Fibroblast of lung (primary cell): Measurements from ENCODE around the gene TNFRSF18. TPM values are rescaled to one million over a fixed set of nuclear protein-coding genes. Genes with fewer than 3 reads are reported as not detected.

ENCODE experiments used
- DNase-seq, 2 donors: peaks; one replicate each; pipeline versions ENCODE4 v3.0.0 to v3.0.0-alpha.2; 2010; ENCODE audit warnings: low read depth in 2 of 2
- H2AFZ ChIP-seq: 2 replicates; pipeline ENCODE4 v1.5.1; 2012; ENCODE audit warnings: low read length, control low read depth, inconsistent platforms
- H3K27ac ChIP-seq: 2 replicates; pipeline ENCODE4 v1.5.1; 2011; ENCODE audit warnings: low read length, control low read depth; ENCODE audit not compliant: insufficient read depth
- H3K27me3 ChIP-seq: 2 replicates; pipeline ENCODE4 v1.5.1; 2011; ENCODE audit warnings: mild to moderate bottlenecking, low read length; ENCODE audit not compliant: control insufficient read depth, insufficient read depth
- H3K36me3 ChIP-seq: 2 replicates; pipeline ENCODE4 v1.5.1; 2011; ENCODE audit warnings: low read length; ENCODE audit not compliant: control insufficient read depth, insufficient read depth
- H3K4me1 ChIP-seq: 2 replicates; pipeline ENCODE4 v1.5.1; 2011; ENCODE audit warnings: low read length; ENCODE audit not compliant: control insufficient read depth, insufficient read depth; ENCODE audit errors: extremely low read depth
- H3K4me2 ChIP-seq: 2 replicates; pipeline ENCODE4 v1.5.1; 2011; ENCODE audit warnings: low read length, control low read depth; ENCODE audit not compliant: insufficient read depth; ENCODE audit errors: extremely low read depth
- H3K4me3 ChIP-seq, 4 experiments: fragments of 200-600 bp in 1 of 4; sonication (generic) in 1 of 4; replicated peaks in 1 of 4; 2 replicates each; pipeline ENCODE4 v1.5.1; 2011 to 2016; ENCODE audit warnings: low read length in 4 of 4, low read depth in 3 of 4, mild to moderate bottlenecking in 3 of 4, control low read depth in 2 of 4, inconsistent platforms in 1 of 4, mixed read lengths in 1 of 4; ENCODE audit not compliant: insufficient read depth in 1 of 4; ENCODE audit errors: control extremely low read depth in 1 of 4
- H3K79me2 ChIP-seq: 2 replicates; pipeline ENCODE4 v1.5.1; 2012; ENCODE audit warnings: mild to moderate bottlenecking, low read length, inconsistent platforms; ENCODE audit not compliant: control insufficient read depth, insufficient read depth
- H3K9ac ChIP-seq: 2 replicates; pipeline ENCODE4 v1.5.1; 2011; ENCODE audit warnings: mild to moderate bottlenecking, low read length, control low read depth; ENCODE audit not compliant: insufficient read depth
- H3K9me3 ChIP-seq: 2 replicates; pipeline ENCODE4 v1.5.1; 2012; ENCODE audit warnings: low read depth, low read length; ENCODE audit not compliant: control insufficient read depth, insufficient read depth
- H4K20me1 ChIP-seq: 2 replicates; pipeline ENCODE4 v1.5.1; 2011; ENCODE audit warnings: low read length; ENCODE audit not compliant: control insufficient read depth, insufficient read depth; ENCODE audit errors: extremely low read depth
- EZH2 ChIP-seq: IDR thresholded peaks from 2 replicates; pipeline ENCODE4 v1.5.1; 2012; ENCODE audit warnings: low read length, control low read depth, mild to moderate bottlenecking; ENCODE audit errors: missing control alignments
- polyA plus RNA-seq, 2 donors: library from polyadenylated mRNA; depleted of rRNA in 1 of 2; stranded (reverse) in 1 of 2; unstranded in 1 of 2; fragments of >200 nt; gene quantifications; 2 replicates each; pipeline ENCODE4 v1.2.1, GENCODE V29; 2011 to 2012; ENCODE audit warnings: missing spikeins in 1 of 2
- total RNA-seq: library from RNA; depleted of rRNA; stranded (reverse); fragments of >200 nt; gene quantifications from 2 replicates; pipeline ENCODE4 v1.2.1, GENCODE V29; 2014
- TF ChIP-seq, protein P1 (sequence below), 2 donors: IDR thresholded peaks in 1 of 2; conservative IDR thresholded peaks in 1 of 2; 1 replicate in 1 of 2; 2 replicates in 1 of 2; pipeline ENCODE4 v1.5.1; 2011 to 2012; ENCODE audit warnings: low read length in 2 of 2, control low read depth in 1 of 2, inconsistent platforms in 1 of 2, low read depth in 1 of 2, mild to moderate bottlenecking in 1 of 2

Gene TNFRSF18
- total and polyA plus RNA-seq, 2 donors (not counting 1 experiment from before 2014, with no cell fraction given) = 1.3 TPM; not detected in 1

DNA sequence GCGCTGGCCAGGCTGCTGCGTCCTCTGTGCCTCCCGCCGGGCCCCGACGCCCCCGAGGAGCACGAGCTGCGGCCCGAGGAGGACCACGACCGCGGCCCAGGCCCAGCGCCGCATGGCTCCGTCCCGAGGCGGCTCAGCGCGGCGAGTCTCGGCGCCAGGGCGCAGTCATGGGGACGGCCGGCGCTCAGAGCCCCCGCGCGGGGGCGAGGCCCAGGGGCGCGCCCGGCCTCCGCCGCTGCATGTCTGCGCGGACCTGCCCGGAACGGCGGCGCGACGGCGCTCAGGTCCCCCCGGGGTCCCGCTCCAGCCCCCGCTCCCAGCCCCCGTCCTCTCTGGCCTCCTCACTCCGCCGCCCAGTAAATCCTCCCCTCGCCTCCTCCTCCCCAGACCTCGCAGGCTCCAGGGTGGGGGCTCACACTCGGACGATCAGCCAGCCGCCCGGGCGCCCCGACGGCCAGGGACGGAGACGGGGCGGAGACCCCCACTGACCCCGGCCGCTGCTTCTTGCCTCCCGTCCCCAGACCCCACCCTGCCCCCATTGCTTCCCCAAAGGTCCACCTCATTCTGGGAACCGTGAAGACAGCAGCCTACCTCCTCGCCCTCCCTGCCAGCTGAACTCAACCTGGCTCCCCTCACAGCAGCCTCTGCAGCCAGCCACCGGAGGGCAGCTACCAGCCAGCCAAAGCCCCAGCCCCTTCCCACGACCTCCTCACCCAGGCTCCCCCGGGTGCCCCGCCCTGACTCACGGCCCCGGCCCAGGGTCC, 40.4 kb upstream of the TNFRSF18 start, which contains the start of gene C1QTNF12:
C1QTNF12 (minus strand) TSS at position 146 of the 764 bp plus-strand sequence; CDS start at position 114, 32 bp downstream.
- Histone ChIP-seq H3K27me3 (no peaks in the 10 kb centered on the region), H3K79me2 (no peaks in the 10 kb centered on the region), H3K4me2 (no peak within 1 kb of the TSS), H3K4me1 (no peaks in the 10 kb centered on the region), H3K27ac (no peak within 1 kb of the TSS), H3K9me3 (no peaks in the 10 kb centered on the region), H3K36me3 (no peaks in the 10 kb centered on the region), H3K4me3 (no peak within 1 kb of the TSS), H2AFZ (no peak within 1 kb of the TSS), H4K20me1 (no peaks in the 10 kb centered on the region), H3K9ac (no peak within 1 kb of the TSS)
- DNase-seq = no peak
- no peak for TF ChIP-seq EZH2
- TF ChIP-seq, protein P1, sequence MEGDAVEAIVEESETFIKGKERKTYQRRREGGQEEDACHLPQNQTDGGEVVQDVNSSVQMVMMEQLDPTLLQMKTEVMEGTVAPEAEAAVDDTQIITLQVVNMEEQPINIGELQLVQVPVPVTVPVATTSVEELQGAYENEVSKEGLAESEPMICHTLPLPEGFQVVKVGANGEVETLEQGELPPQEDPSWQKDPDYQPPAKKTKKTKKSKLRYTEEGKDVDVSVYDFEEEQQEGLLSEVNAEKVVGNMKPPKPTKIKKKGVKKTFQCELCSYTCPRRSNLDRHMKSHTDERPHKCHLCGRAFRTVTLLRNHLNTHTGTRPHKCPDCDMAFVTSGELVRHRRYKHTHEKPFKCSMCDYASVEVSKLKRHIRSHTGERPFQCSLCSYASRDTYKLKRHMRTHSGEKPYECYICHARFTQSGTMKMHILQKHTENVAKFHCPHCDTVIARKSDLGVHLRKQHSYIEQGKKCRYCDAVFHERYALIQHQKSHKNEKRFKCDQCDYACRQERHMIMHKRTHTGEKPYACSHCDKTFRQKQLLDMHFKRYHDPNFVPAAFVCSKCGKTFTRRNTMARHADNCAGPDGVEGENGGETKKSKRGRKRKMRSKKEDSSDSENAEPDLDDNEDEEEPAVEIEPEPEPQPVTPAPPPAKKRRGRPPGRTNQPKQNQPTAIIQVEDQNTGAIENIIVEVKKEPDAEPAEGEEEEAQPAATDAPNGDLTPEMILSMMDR (conservative IDR thresholded peaks at IDR 0.05 in 1 of 2, IDR thresholded peaks at IDR 0.05 in 1 of 2; ENCODE audit: low read depth in 1 of 2, low read length in 2 of 2) = no peak

- TF ChIP-seq EZH2 = no peak
- TF ChIP-seq, protein P1 (conservative IDR thresholded peaks at IDR 0.05 in 1 of 2, IDR thresholded peaks at IDR 0.05 in 1 of 2; ENCODE audit: low read depth in 1 of 2, low read length in 2 of 2) = no peak
- Histone ChIP-seq H3K36me3 (no peaks in the 10 kb centered on the region), H3K4me1 (no peaks in the 10 kb centered on the region), H3K9ac (no peak overlapping the region), H3K9me3 (no peaks in the 10 kb centered on the region), H2AFZ (no peak overlapping the region), H3K79me2 (no peaks in the 10 kb centered on the region), H4K20me1 (no peaks in the 10 kb centered on the region), H3K4me3 (no peak overlapping the region), H3K27me3 (no peaks in the 10 kb centered on the region), H3K4me2 (no peak overlapping the region), H3K27ac (no peak overlapping the region)
- no peak for DNase-seq
Measured at GRCh38 chr1:1245817-1246576, 39.6 kb upstream of the TNFRSF18 start.

DNA sequence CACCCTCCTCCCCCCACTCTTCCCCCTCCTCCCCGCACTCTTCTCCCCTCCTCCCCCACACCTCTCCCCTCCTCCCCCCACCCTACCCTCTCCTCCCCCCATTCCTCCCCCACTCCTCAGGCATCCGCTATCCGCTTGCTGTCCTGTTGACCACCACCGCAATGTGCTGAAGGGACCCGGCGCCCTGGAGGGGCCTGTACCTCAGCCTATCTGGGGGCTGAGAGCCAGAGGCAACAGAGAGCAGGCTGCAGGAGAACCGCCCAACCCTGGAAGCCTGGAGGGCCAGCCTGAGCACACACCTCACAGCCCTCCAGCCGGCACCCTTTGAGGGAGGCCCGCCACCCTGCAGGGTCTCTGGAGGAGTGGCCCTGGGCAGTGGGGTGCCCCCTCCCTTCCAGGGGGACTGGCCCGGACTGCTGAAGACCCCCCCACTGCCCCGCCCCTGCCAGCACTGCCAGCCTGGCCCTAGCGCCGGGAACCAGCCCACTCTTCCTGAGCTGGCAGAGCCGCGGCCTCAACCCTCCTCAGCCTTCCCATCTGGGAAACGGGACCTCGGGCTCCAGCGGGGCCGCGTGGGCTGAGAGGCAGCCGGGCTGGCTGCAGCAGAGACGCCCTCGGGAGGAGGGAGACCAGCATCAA, 38.9 kb upstream of the TNFRSF18 start:
- Histone ChIP-seq H3K27me3 (no peaks in the 10 kb centered on the region), H2AFZ (no peak overlapping the region), H3K4me2 (no peak overlapping the region), H3K4me1 (no peaks in the 10 kb centered on the region), H3K9ac (no peak overlapping the region), H4K20me1 (no peaks in the 10 kb centered on the region), H3K9me3 (no peaks in the 10 kb centered on the region), H3K27ac (no peak overlapping the region), H3K79me2 (no peaks in the 10 kb centered on the region), H3K36me3 (no peaks in the 10 kb centered on the region), H3K4me3 (no peak overlapping the region)
- no peak for TF ChIP-seq EZH2
- TF ChIP-seq, protein P1 (conservative IDR thresholded peaks at IDR 0.05 in 1 of 2, IDR thresholded peaks at IDR 0.05 in 1 of 2; ENCODE audit: low read depth in 1 of 2, low read length in 2 of 2) = no peak
- no peak for DNase-seq
